GM12878 (cell line): Measurements from ENCODE around the gene PRPSAP2. TPM values are rescaled to one million over a fixed set of nuclear protein-coding genes. Genes with fewer than 3 reads are reported as not detected.

Experiments
- CBFB ChIP-seq: IDR thresholded peaks from 2 replicates; pipeline ENCODE4 v1.6.1; 2016; ENCODE audit warnings: antibody characterized with exemption, low read depth
- CBX3 ChIP-seq: fragments of 200-600 bp; sonication (generic); IDR thresholded peaks from 2 replicates; pipeline ENCODE4 v1.6.1; 2016; ENCODE audit warnings: low read depth, borderline replicate concordance
- CBX5 ChIP-seq: sonication (generic); IDR thresholded peaks from 2 replicates; pipeline ENCODE4 v1.6.1; 2016; ENCODE audit warnings: low read depth, moderate library complexity, mild to moderate bottlenecking, inconsistent platforms
- CUX1 ChIP-seq: IDR thresholded peaks from 2 replicates; pipeline ENCODE4 v1.6.1; 2012; ENCODE audit warnings: improper control_type of control experiment, low read depth, low read length; ENCODE audit not compliant: insufficient replicate concordance
- IKZF2 ChIP-seq, 2 experiments: fragments of 450-650 bp; IDR thresholded peaks; 2 replicates each; pipeline ENCODE4 v1.6.1; 2017; ENCODE audit warnings: mild to moderate bottlenecking in 2 of 2, moderate library complexity in 2 of 2
- POLR2AphosphoS2 ChIP-seq: IDR thresholded peaks from 2 replicates; pipeline ENCODE4 v1.6.1; 2011; ENCODE audit warnings: low read depth, mild to moderate bottlenecking, low read length, improper control_type of control experiment, moderate library complexity
- USF1 ChIP-seq: IDR thresholded peaks from 2 replicates; pipeline ENCODE4 v1.6.1; 2011; ENCODE audit warnings: borderline replicate concordance, low read depth, mild to moderate bottlenecking, moderate library complexity, mixed read lengths, low read length; ENCODE audit not compliant: insufficient read depth; ENCODE audit errors: extremely low read length
- polyA plus RNA-seq, 11 experiments: library from polyadenylated mRNA; depleted of rRNA in 4 of 11; unstranded in 6 of 11; stranded (reverse) in 5 of 11; fragments of >200 nt; fragmentation: Nextera tagmentation in 4 of 11; fragmentation: Illumina TruSeq in 1 of 11; extraction: Ambion mirVana in 4 of 11; extraction: Trizol in 1 of 11; gene quantifications; 1 replicate in 1 of 11; 2 replicates in 10 of 11; pipeline versions ENCODE4 v1.2.1 to v1.2.3, GENCODE V29; 2011 to 2016; ENCODE audit warnings: inconsistent platforms in 2 of 11, missing spikeins in 2 of 11, low read depth in 1 of 11
- total RNA-seq, 4 experiments: library from RNA; depleted of rRNA in 3 of 4; stranded (reverse); fragments of >200 nt in 3 of 4; fragmentation: Illumina TruSeq in 1 of 4; extraction: Trizol in 1 of 4; gene quantifications; 2 replicates each; pipeline versions ENCODE4 v1.2.1 to v1.2.3, GENCODE V29; 2013 to 2021

Gene PRPSAP2
- total and polyA plus RNA-seq, 10 of the 15 experiments (the other 5 are each of a cell fraction or from before 2014, with no cell fraction given), result 33.2 to 102 (median 83.8) TPM

- TF ChIP-seq CBX3 (no peak), CUX1 (no peak), IKZF2 (IDR thresholded peaks at IDR 0.05) (peak; percentile 35 to 67; a peak in 2 of 4 replicates), CBFB (peak; percentile 46; the same call in 1 of the 2 replicates), USF1 (no peak), CBX5 (no peak), POLR2AphosphoS2 (no peak)
Observed at GRCh38 chr17:18860161-18860972, 2.4 kb downstream of the PRPSAP2 start (continued).
